Psoas muscle (tissue), 8 donors: Measurements from ENCODE around the gene PIGQ. TPM values are rescaled to one million over a fixed set of nuclear protein-coding genes. Genes with fewer than 3 reads are reported as not detected.
A peak's percentile ranks its signal among the peaks of the same experiment; 100 is the strongest.

Experiments used
- ATAC-seq, 4 donors: fragments of 200-7000 bp; cut with Tn5 transposase; one replicate each; pipeline ENCODE4 v1.9.1; 2020; ENCODE audit warnings: moderate library complexity in 3 of 4, mild to moderate bottlenecking in 2 of 4
- DNase-seq, 2 donors: peaks; one replicate each; pipeline ENCODE4 v3.0.0-alpha.2; 2020
- H3K27ac ChIP-seq: fragments of 200-600 bp; one replicate; pipeline ENCODE4 v1.8.0; 2022
- H3K27me3 ChIP-seq, 3 donors: fragments of 200-600 bp in 1 of 3; one replicate each; pipeline versions ENCODE4 v1.6.1 to v1.8.0; 2013 to 2022; ENCODE audit warnings: low read length in 2 of 3, mild to moderate bottlenecking in 2 of 3, moderate library complexity in 1 of 3; ENCODE audit not compliant: insufficient read depth in 3 of 3
- H3K36me3 ChIP-seq, 2 donors: fragments of 200-600 bp in 1 of 2; one replicate each; pipeline versions ENCODE4 v1.6.1 to v1.8.0; 2013 to 2022; ENCODE audit warnings: low read depth in 1 of 2, mild to moderate bottlenecking in 1 of 2, moderate library complexity in 1 of 2; ENCODE audit not compliant: insufficient read depth in 1 of 2
- H3K4me1 ChIP-seq: fragments of 200-600 bp; one replicate; pipeline ENCODE4 v1.8.0; 2022
- H3K4me3 ChIP-seq: fragments of 200-600 bp; one replicate; pipeline ENCODE4 v1.8.0; 2022; ENCODE audit warnings: mild to moderate bottlenecking
- H3K9me3 ChIP-seq: fragments of 200-600 bp; one replicate; pipeline ENCODE4 v1.8.0; 2022
- CTCF ChIP-seq: fragments of 200-600 bp; IDR thresholded peaks from one replicate; pipeline ENCODE4 v1.8.0; 2022; ENCODE audit warnings: antibody characterized with exemption
- WGBS, 3 donors: extraction: QIAGEN DNeasy Blood & Tissue Kit; methylation state at CpG; one replicate each; pipeline versions ENCODE4 v1.1.6 to v1.1.7; 2013; 5-methylcytosine and 5-hydroxymethylcytosine counted together
- intact Hi-C, 2 donors: fragments of 100-400 bp; cut with DNase I; formaldehyde crosslinking; loops; one replicate each; pipeline versions ENCODE4 v1.11.0 to v1.14.2; 2022
- polyA plus RNA-seq, 3 donors: library from polyadenylated mRNA; stranded (reverse); fragments of 200-250 nt; gene quantifications; one replicate each; pipeline ENCODE4 v1.2.3, GENCODE V29; 2013
- total RNA-seq, 4 donors: library from RNA; stranded (reverse); fragmentation: NEBNext Ultra II Directional in 2 of 4; extraction: Animal tissue kit (Norgen Biotek cat#: 25700) in 2 of 4; gene quantifications; one replicate each; pipeline versions ENCODE4 v1.2.1 to v1.2.4, GENCODE V29; 2021 to 2023
- donor health status: healthy with polysubstance abuse.
- donor health status: DM: no; HTN: no; CAD: no; lungs with moderate emphysema.
- donor health status: Bipolar disorder and iron deficiency.
- donor health status: healthy.
- donor health status: DM: yes; HTN: yes; CAD: no.
- donor health status: DM: no; HTN: no; CAD: no.
- donor health status: DM: no; HTN: no; CAD: no.
- donor health status: DM: yes; HTN: yes; CAD: no.

The PIGQ gene
- total and polyA plus RNA-seq, 7 donors: 18.3 to 39.9 (median 26.3) TPM

DNA sequence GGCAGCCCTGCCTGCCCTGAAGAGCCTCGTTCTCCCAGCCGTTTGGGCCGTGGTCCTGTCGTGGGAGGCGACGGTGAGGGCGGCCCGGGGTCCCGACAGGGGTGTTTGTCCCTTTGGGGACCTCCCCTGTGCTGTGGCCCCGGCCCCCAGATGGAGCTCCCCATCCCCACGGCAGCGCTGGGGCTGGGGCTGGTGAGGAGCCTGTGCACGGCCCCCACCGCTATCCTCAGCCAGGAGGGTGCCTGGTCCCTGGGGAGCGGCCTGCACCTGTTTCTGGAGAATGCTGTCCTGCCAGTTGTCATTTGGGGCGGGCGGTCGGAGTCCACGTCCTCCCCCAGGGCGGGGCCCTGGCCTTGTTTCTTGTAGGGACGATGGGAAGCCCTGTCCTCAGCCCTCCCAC is 35.6 kb upstream of the PIGQ start:
- intact Hi-C loops: no loop called here
- Histone ChIP-seq H3K36me3 (peaks cover 0 to 14% of the 10 kb centered on the region in 2 donors), H3K27me3 (no peaks in the 10 kb centered on the region), H3K4me3 (peak overlapping the region; percentile 45), H3K4me1 (peaks cover 51% of the 10 kb centered on the region), H3K27ac (peak overlapping the region; percentile 85), H3K9me3 (no peaks in the 10 kb centered on the region)
- DNase-seq (peak; percentile 75 to 90), ATAC-seq (peak; percentile 48 to 65 (median 58))
- WGBS, 3 donors: 27 to 57% (median 37%) methylated on average over 19 to 21 of the region's 21 CpGs
- TF ChIP-seq CTCF: no peak

DNA sequence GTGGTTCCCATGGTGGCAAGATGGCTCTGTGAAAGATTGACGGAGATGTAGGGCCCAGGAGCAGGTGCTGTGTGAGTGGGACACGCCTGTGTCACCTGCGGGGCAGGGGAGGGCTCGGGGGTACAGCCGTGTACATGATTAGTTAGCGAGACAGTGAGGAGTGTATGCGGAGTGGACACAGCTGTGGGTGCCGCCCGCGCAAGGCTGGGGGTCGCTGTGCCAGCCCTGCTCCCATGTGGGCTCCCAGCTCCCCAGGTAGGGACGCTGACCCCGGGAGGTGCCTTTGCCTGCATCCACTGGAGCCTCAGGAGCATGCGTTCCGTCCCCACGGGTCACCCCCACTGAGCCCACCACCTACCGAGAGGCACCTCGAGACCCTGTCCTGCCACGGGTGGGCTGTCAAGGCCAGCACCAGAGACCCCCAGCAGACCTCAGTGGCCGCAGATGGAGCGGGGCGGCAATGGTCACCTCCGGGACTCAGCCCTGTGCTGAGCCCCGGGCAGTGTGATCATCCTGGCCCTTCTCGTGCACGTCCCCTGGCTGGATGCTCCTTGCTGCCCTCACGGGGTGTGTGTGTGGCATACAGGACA is 34.8 kb upstream of the PIGQ start:
- no peak for TF ChIP-seq CTCF
- WGBS, 3 donors: 63 to 78% (median 64%) methylated on average over 27 of the region's 27 CpGs
- ATAC-seq (peak; percentile 79 to 88 (median 84)), DNase-seq (peak in 1 of 2 donors; percentile 89)
- Histone ChIP-seq H3K4me3 (peak overlapping the region; percentile 45), H3K4me1 (peaks cover 42% of the 10 kb centered on the region), H3K27me3 (no peaks in the 10 kb centered on the region), H3K36me3 (peaks cover 0 to 14% of the 10 kb centered on the region in 2 donors), H3K9me3 (no peaks in the 10 kb centered on the region), H3K27ac (peak overlapping the region; percentile 85)
- intact Hi-C loops: no loop called here

- 50 to 64% (median 53%) methylated on average over 34 to 39 of the region's 39 CpGs for WGBS, 3 donors
- peak; percentile 79 to 87 (median 83) for ATAC-seq
- peaks cover 36% of the 10 kb centered on the region for H3K4me1 ChIP-seq
- intact Hi-C loops: no loop called here
- peaks cover 0 to 20% of the 10 kb centered on the region in 2 donors for H3K36me3 ChIP-seq
- H3K9me3 ChIP-seq: no peaks in the 10 kb centered on the region
- DNase-seq: peak; percentile 82 to 91
- TF ChIP-seq CTCF: peak; percentile 17
- peak overlapping the region; percentile 45 for H3K4me3 ChIP-seq
- peak overlapping the region; percentile 85 for H3K27ac ChIP-seq
- no peaks in the 10 kb centered on the region for H3K27me3 ChIP-seq
Observed at GRCh38 chr16:535446-536405, 34.0 kb upstream of the PIGQ start.

GRCh38 chr16:536746-537145 is 33.0 kb upstream of the PIGQ start:
- H3K27ac ChIP-seq: no peak overlapping the region

More at GRCh38 chr16:536746-537145, 33.0 kb upstream of the PIGQ start:
- no peaks in the 10 kb centered on the region for H3K9me3 ChIP-seq
- TF ChIP-seq CTCF: no peak
- H3K4me1 ChIP-seq: peaks cover 36% of the 10 kb centered on the region
- peaks cover 0 to 22% of the 10 kb centered on the region in 2 donors for H3K36me3 ChIP-seq
- no peak overlapping the region for H3K4me3 ChIP-seq
- ATAC-seq (no peak), DNase-seq (no peak)
- no peaks in the 10 kb centered on the region for H3K27me3 ChIP-seq
- WGBS, 3 donors: 70 to 83% (median 73%) methylated on average over 17 of the region's 17 CpGs
- intact Hi-C loops: no loop called here
